ENCODE measurements around the gene BHLHE23. TPM values are rescaled to one million over a fixed set of nuclear protein-coding genes. Genes with fewer than 3 reads are reported as not detected.

BHLHE23 gene
- total RNA-seq, 2 experiments from 2014 or later = not detected

DNA sequence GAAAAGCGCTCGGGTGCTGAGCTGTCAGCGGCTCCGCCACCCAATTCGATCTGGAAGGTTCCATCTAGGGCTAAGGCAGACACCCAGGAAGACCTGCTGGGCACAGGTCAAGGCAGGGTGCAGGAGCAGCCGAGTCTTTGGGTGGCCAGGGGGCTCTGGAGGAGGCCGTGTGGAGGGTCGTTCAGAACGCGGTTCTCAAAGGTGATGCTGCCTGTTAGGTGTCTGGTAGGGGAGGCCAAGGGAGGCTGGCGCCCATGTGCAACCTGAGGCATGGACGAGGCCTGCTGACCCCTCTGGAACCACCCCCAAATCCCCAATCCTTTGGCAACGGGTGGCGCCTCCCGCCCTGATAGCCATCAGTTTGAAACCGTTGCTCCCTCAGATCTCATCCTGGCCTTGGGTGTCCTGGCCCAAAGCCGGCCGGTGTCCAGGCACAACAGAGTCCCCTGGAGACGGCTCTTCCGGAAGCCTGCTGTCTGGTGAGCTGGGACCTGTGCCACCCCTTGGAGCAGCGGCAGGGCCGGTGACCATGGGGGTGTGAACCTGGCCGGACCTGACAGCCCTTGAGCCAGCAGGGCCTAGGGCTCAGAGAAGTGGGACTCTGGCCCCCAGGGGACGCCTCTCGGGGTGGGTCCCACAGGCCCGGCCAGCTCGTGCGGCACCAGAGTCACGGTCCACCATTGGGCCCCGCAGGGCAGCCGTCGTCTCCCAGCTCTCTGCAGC lies 43.7 kb downstream of the BHLHE23 start:
- Histone ChIP-seq H3K27ac (ENCODE audit: low read depth, low read length, poor library complexity, severe bottlenecking) (no peak overlapping the region), H3K4me2 (ENCODE audit: low read length) (no peak overlapping the region), H2AFZ (ENCODE audit: low read length) (no peak overlapping the region), H3K4me3 (ENCODE audit: low read depth, low read length, poor library complexity, severe bottlenecking) (no peak overlapping the region), H3K4me1 (ENCODE audit: insufficient read depth, low read length, poor library complexity, severe bottlenecking) (no peaks in the 10 kb centered on the region), H3K79me2 (ENCODE audit: insufficient read depth, low read depth, low read length) (no peaks in the 10 kb centered on the region), H3K9me2 (ENCODE audit: insufficient read depth, low read length) (no peaks in the 10 kb centered on the region), H3K9me3 (ENCODE audit: low read length) (no peaks in the 10 kb centered on the region), H3K36me3 (ENCODE audit: insufficient read depth, low read length) (no peaks in the 10 kb centered on the region), H4K20me1 (ENCODE audit: insufficient read depth, low read length) (no peaks in the 10 kb centered on the region)
- POLR2A ChIA-PET = no interaction called here
- BruUV-seq (replicated peaks) = no TSS peak
- CTCF ChIA-PET (ENCODE audit: unreplicated experiment) = no interaction called here
- DNase-seq (ENCODE audit: low spot score) = no peak
- intact Hi-C loops (cut with micrococcal nuclease; ENCODE audit: unreplicated experiment) = no loop called here
- no peak for TF ChIP-seq CTCF (conservative IDR thresholded peaks at IDR 0.05; ENCODE audit: low read length)
- no peak for TF ChIP-seq EZH2phosphoT487 (IDR thresholded peaks at IDR 0.05; ENCODE audit: borderline replicate concordance, low read depth, low read length)

DNA sequence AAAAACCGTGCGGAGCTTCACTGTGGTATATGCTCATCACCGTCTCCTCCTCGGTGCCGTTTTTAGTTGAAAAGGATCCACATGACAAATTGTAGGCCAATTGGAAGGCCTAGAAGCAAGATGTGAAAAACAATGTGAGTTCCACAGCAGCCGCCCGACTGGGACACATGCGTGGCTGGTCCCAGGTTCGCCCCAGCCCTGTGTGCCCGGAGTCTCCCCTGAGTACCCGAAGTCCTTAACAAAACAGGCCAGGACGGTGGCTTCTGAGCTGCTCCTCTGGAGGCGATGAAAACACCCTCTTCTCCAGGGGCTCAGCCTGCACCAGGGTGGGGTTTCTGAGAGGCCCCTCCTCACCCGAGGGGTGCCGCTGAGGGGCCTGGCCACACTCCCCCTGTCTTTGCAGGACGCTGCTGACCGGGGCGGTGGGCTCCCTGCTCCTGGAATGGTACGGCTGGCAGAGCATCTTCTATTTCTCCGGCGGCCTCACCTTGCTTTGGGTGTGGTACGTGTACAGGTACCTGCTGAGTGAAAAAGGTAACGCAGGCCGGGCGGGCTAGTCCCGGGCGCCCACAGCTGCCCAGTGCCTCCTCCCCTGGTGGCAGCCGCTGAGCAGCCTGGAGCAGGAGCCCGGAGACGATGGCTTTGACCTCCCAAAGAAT lies 44.4 kb downstream of the BHLHE23 start:
- H3K4me2 ChIP-seq (ENCODE audit: low read length) = no peak overlapping the region
- DNase-seq (ENCODE audit: low spot score) = no peak
- no peaks in the 10 kb centered on the region for H3K79me2 ChIP-seq (ENCODE audit: insufficient read depth, low read depth, low read length)
- intact Hi-C loops (cut with micrococcal nuclease; ENCODE audit: unreplicated experiment) = no loop called here
- H3K4me3 ChIP-seq (ENCODE audit: low read depth, low read length, poor library complexity, severe bottlenecking) = no peak overlapping the region
- H3K27ac ChIP-seq (ENCODE audit: low read depth, low read length, poor library complexity, severe bottlenecking) = no peak overlapping the region
- H3K9me3 ChIP-seq (ENCODE audit: low read length) = no peaks in the 10 kb centered on the region
- no TSS peak for BruUV-seq (replicated peaks)
- H3K9me2 ChIP-seq (ENCODE audit: insufficient read depth, low read length) = no peaks in the 10 kb centered on the region
- no peaks in the 10 kb centered on the region for H3K4me1 ChIP-seq (ENCODE audit: insufficient read depth, low read length, poor library complexity, severe bottlenecking)
- no peaks in the 10 kb centered on the region for H3K36me3 ChIP-seq (ENCODE audit: insufficient read depth, low read length)
- H2AFZ ChIP-seq (ENCODE audit: low read length) = no peak overlapping the region
- H4K20me1 ChIP-seq (ENCODE audit: insufficient read depth, low read length) = no peaks in the 10 kb centered on the region
- POLR2A ChIA-PET = no interaction called here
- CTCF ChIA-PET (ENCODE audit: unreplicated experiment) = no interaction called here
- TF ChIP-seq EZH2phosphoT487 (IDR thresholded peaks at IDR 0.05; ENCODE audit: borderline replicate concordance, low read depth, low read length) = no peak
- no peak for TF ChIP-seq CTCF (conservative IDR thresholded peaks at IDR 0.05; ENCODE audit: low read length)

- no peak overlapping the region for H2AFZ ChIP-seq (ENCODE audit: low read length)
- intact Hi-C loops (cut with micrococcal nuclease; ENCODE audit: unreplicated experiment) = no loop called here
- no peaks in the 10 kb centered on the region for H4K20me1 ChIP-seq (ENCODE audit: insufficient read depth, low read length)
- no peaks in the 10 kb centered on the region for H3K9me2 ChIP-seq (ENCODE audit: insufficient read depth, low read length)
- BruUV-seq (replicated peaks) = no TSS peak
- no peaks in the 10 kb centered on the region for H3K79me2 ChIP-seq (ENCODE audit: insufficient read depth, low read depth, low read length)
- no peak for DNase-seq (ENCODE audit: low spot score)
- TF ChIP-seq CTCF (conservative IDR thresholded peaks at IDR 0.05; ENCODE audit: low read length) = no peak
- no peak for TF ChIP-seq EZH2phosphoT487 (IDR thresholded peaks at IDR 0.05; ENCODE audit: borderline replicate concordance, low read depth, low read length)
- no peak overlapping the region for H3K4me3 ChIP-seq (ENCODE audit: low read depth, low read length, poor library complexity, severe bottlenecking)
- ChIA-PET POLR2A (no interaction called here), CTCF (ENCODE audit: unreplicated experiment) (interaction anchor here (0.6 kb wide), 1 partner anchor 156 kb away, joined by 3 read pairs; no protein-coding TSS in a partner anchor)
- no peak overlapping the region for H3K27ac ChIP-seq (ENCODE audit: low read depth, low read length, poor library complexity, severe bottlenecking)
- no peaks in the 10 kb centered on the region for H3K9me3 ChIP-seq (ENCODE audit: low read length)
- no peaks in the 10 kb centered on the region for H3K36me3 ChIP-seq (ENCODE audit: insufficient read depth, low read length)
- no peak overlapping the region for H3K4me2 ChIP-seq (ENCODE audit: low read length)
- H3K4me1 ChIP-seq (ENCODE audit: insufficient read depth, low read length, poor library complexity, severe bottlenecking) = no peaks in the 10 kb centered on the region
Measured at GRCh38 chr20:62961799-62962198, 45.0 kb downstream of the BHLHE23 start.

Measured in OCI-LY7 (cell line).